ENCODE data around the gene STUB1.

The STUB1 gene

GRCh38 chr16:667780-668518 is 12.3 kb upstream of the STUB1 start, which contains the start of gene RHOT2:
RHOT2 (plus strand) TSS chr16:668132; CDS start chr16:668200, 68 bp downstream.
- peak within 1 kb of the TSS; percentile 65 for H3K4me3 ChIP-seq (ENCODE audit: low read depth, low read length)
- TF ChIP-seq MYC (IDR thresholded peaks at IDR 0.05; ENCODE audit: low read depth, low read length) (peak; percentile 71; the same call in 1 of the 2 replicates), MAX (IDR thresholded peaks at IDR 0.05; ENCODE audit: low read depth, low read length) (0 out of 2 replicates have a peak, but pooled peaks have one; percentile 3), POLR2A (IDR thresholded peaks at IDR 0.05; ENCODE audit: extremely low read depth, insufficient read length) (peak; percentile 47), CTCF (IDR thresholded peaks at IDR 0.05; ENCODE audit: low read depth, low read length) (peak; percentile 48)
- peak; percentile 90 for DNase-seq (ENCODE audit: low read depth)

- H3K4me3 ChIP-seq (ENCODE audit: low read depth, low read length) = peak overlapping the region; percentile 65
- TF ChIP-seq MAX (IDR thresholded peaks at IDR 0.05; ENCODE audit: low read depth, low read length) (no peak), POLR2A (IDR thresholded peaks at IDR 0.05; ENCODE audit: extremely low read depth, insufficient read length) (no peak), MYC (IDR thresholded peaks at IDR 0.05; ENCODE audit: low read depth, low read length) (no peak), CTCF (IDR thresholded peaks at IDR 0.05; ENCODE audit: low read depth, low read length) (no peak)
- DNase-seq (ENCODE audit: low read depth) = no peak
Observed at GRCh38 chr16:668519-669171, 11.6 kb upstream of the STUB1 start.

GRCh38 chr16:669666-670065 is 10.5 kb upstream of the STUB1 start:
- no peak for TF ChIP-seq MAX (IDR thresholded peaks at IDR 0.05; ENCODE audit: low read depth, low read length)
- TF ChIP-seq POLR2A (IDR thresholded peaks at IDR 0.05; ENCODE audit: extremely low read depth, insufficient read length) = no peak
- no peak for TF ChIP-seq CTCF (IDR thresholded peaks at IDR 0.05; ENCODE audit: low read depth, low read length)
- no peak for TF ChIP-seq MYC (IDR thresholded peaks at IDR 0.05; ENCODE audit: low read depth, low read length)
- no peak for DNase-seq (ENCODE audit: low read depth)
- H3K4me3 ChIP-seq (ENCODE audit: low read depth, low read length) = no peak overlapping the region

GRCh38 chr16:670485-671352 is 9.5 kb upstream of the STUB1 start:
- no peak overlapping the region for H3K4me3 ChIP-seq (ENCODE audit: low read depth, low read length)
- TF ChIP-seq MAX (IDR thresholded peaks at IDR 0.05; ENCODE audit: low read depth, low read length) = no peak
- no peak for TF ChIP-seq CTCF (IDR thresholded peaks at IDR 0.05; ENCODE audit: low read depth, low read length)
- no peak for TF ChIP-seq POLR2A (IDR thresholded peaks at IDR 0.05; ENCODE audit: extremely low read depth, insufficient read length)
- TF ChIP-seq MYC (IDR thresholded peaks at IDR 0.05; ENCODE audit: low read depth, low read length) = no peak
- DNase-seq (ENCODE audit: low read depth) = no peak

GRCh38 chr16:671353-672131 is 8.7 kb upstream of the STUB1 start:
- DNase-seq (ENCODE audit: low read depth) = no peak
- H3K4me3 ChIP-seq (ENCODE audit: low read depth, low read length) = no peak overlapping the region
- TF ChIP-seq CTCF (IDR thresholded peaks at IDR 0.05; ENCODE audit: low read depth, low read length) (no peak), POLR2A (IDR thresholded peaks at IDR 0.05; ENCODE audit: extremely low read depth, insufficient read length) (no peak), MAX (IDR thresholded peaks at IDR 0.05; ENCODE audit: low read depth, low read length) (no peak), MYC (IDR thresholded peaks at IDR 0.05; ENCODE audit: low read depth, low read length) (no peak)

Measured in NB4 (cell line).